Upper lobe of right lung (tissue), 1 donor: Measurements from ENCODE around the gene XPA. TPM values are rescaled to one million over a fixed set of nuclear protein-coding genes. Genes with fewer than 3 reads are reported as not detected.

Experiments used
- ATAC-seq: fragments of 200-7000 bp; cut with Tn5 transposase; one replicate; pipeline ENCODE4 v1.9.1; 2020; ENCODE audit warnings: mild to moderate bottlenecking, moderate library complexity
- DNase-seq: peaks from one replicate; pipeline ENCODE4 v3.0.0-alpha.2; 2020
- H3K27ac ChIP-seq: fragments of 200-600 bp; one replicate; pipeline ENCODE4 v1.8.0; 2022
- H3K27me3 ChIP-seq: fragments of 200-600 bp; one replicate; pipeline ENCODE4 v1.8.0; 2022; ENCODE audit warnings: mild to moderate bottlenecking
- H3K36me3 ChIP-seq: fragments of 200-600 bp; one replicate; pipeline ENCODE4 v1.8.0; 2022
- H3K4me1 ChIP-seq: fragments of 200-600 bp; one replicate; pipeline ENCODE4 v1.8.0; 2022
- H3K4me3 ChIP-seq: fragments of 200-600 bp; one replicate; pipeline ENCODE4 v1.8.0; 2022; ENCODE audit warnings: mild to moderate bottlenecking
- H3K9me3 ChIP-seq: fragments of 200-600 bp; one replicate; pipeline ENCODE4 v1.8.0; 2022
- intact Hi-C: fragments of 100-400 bp; cut with DNase I; formaldehyde crosslinking; loops from one replicate; pipeline ENCODE4 v1.11.0; 2022
- total RNA-seq: library from RNA; stranded (reverse); fragmentation: NEBNext Ultra II Directional; extraction: Animal tissue kit (Norgen Biotek cat#: 25700); gene quantifications from one replicate; pipeline ENCODE4 v1.2.1, GENCODE V29; 2021
- TF ChIP-seq, protein P1 (sequence below): fragments of 200-600 bp; IDR thresholded peaks from one replicate; pipeline ENCODE4 v1.8.0; 2022; ENCODE audit warnings: antibody characterized with exemption
- donor health status: DM: no; HTN: yes; CAD: no; lungs with severe emphysema.

The XPA gene
- total RNA-seq, 1 donor from 2014 or later: 11.2 TPM

DNA sequence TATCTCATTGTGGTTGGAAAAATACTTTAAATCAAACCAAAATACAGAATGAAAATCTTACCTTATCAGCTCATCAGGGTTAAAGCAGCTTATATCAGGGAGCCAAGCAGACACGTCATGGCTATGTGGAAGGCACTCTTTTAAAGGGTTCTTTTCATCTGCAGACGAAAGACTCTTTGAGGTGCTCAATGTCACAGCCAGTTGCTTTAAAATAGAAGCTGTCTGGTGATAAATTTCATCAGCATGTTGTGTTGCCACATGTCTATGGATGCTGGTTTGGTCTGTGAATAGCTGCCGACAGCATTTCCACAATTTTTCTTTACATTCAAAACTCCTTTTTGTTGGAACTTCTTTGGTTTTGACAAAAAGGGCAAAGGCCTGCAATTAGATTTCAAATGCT, 71.5 kb downstream of the XPA start:
- TF ChIP-seq, protein P1, sequence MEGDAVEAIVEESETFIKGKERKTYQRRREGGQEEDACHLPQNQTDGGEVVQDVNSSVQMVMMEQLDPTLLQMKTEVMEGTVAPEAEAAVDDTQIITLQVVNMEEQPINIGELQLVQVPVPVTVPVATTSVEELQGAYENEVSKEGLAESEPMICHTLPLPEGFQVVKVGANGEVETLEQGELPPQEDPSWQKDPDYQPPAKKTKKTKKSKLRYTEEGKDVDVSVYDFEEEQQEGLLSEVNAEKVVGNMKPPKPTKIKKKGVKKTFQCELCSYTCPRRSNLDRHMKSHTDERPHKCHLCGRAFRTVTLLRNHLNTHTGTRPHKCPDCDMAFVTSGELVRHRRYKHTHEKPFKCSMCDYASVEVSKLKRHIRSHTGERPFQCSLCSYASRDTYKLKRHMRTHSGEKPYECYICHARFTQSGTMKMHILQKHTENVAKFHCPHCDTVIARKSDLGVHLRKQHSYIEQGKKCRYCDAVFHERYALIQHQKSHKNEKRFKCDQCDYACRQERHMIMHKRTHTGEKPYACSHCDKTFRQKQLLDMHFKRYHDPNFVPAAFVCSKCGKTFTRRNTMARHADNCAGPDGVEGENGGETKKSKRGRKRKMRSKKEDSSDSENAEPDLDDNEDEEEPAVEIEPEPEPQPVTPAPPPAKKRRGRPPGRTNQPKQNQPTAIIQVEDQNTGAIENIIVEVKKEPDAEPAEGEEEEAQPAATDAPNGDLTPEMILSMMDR: no peak
- intact Hi-C loops: no loop called here
- Histone ChIP-seq H3K36me3 (peaks cover 39% of the 10 kb centered on the region), H3K4me3 (no peak overlapping the region), H3K9me3 (no peaks in the 10 kb centered on the region), H3K27me3 (no peaks in the 10 kb centered on the region), H3K27ac (no peak overlapping the region), H3K4me1 (peaks cover 4% of the 10 kb centered on the region)
- DNase-seq: no peak
- ATAC-seq: no peak

Other genes starting within 250 kb of the XPA start
- 11.3 TPM for gene TMOD1, start 195.7 kb downstream of the XPA start, total RNA-seq
- 20.0 TPM for gene TSTD2, start 64.0 kb downstream of the XPA start, total RNA-seq
- 25.4 TPM for gene NCBP1, start 63.5 kb downstream of the XPA start, total RNA-seq
- not detected for gene FOXE1, start 155.9 kb upstream of the XPA start, total RNA-seq
- gene TRMO, start 225.2 kb upstream of the XPA start, total RNA-seq: 17.3 TPM
- gene HEMGN, start 240.8 kb upstream of the XPA start, total RNA-seq: not detected